ENCODE measurements around the gene IFIT3.
A peak's percentile ranks its signal among the peaks of the same experiment; 100 is the strongest.
"Not testable (repeated sequence)": the region's sequence is repeated elsewhere in the genome, so short reads cannot be mapped to it uniquely, and the experiment has no call there.

IFIT3 gene

DNA sequence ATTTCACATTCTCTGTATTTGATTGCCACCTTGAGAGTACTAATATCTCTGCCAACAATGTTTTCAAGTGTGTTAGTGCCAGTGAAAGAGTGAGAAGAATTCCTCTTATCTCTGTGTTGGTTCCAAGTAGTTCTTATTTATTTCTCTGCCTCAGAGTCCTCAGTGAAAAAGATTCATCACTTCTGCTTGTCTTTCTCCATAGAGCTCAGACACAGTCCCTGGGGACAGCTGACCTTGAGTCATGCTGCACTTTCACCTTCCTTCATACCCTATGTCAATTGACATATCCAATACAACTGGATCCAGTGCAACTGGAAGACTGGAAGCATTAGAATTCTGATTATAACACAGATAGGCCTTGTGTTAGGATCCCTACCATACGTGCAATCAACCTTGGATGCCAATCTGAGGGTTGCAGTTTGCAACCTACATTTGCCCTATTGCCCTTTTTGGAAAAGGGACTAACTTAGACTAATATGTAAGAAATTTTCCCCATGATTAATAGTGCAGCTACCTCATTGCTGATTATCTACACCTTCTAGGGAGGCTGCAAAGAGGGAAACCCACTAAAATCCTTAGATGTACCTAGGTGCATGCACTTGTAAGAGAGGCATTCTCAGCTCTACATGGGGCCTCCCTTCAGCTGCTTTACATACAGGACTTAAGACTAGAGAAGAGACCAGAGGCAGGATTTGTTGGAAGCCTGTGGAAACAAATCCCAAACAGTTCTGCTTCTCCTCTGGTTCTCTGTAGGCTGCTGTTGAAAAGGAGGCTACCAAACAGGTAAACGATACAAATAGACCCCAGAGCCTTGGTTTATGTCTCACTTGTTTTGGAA lies 17.5 kb upstream of the IFIT3 start:
- Mint-ChIP-seq H3K4me1 (peaks cover 5% of the 10 kb centered on the region), H3K36me3 (peaks cover 33% of the 10 kb centered on the region), H3K27me3 (no peaks in the 10 kb centered on the region), H3K4me3 (no peak overlapping the region), H3K27ac (no peak overlapping the region), H3K9me3 (peaks cover 10% of the 10 kb centered on the region)

DNA sequence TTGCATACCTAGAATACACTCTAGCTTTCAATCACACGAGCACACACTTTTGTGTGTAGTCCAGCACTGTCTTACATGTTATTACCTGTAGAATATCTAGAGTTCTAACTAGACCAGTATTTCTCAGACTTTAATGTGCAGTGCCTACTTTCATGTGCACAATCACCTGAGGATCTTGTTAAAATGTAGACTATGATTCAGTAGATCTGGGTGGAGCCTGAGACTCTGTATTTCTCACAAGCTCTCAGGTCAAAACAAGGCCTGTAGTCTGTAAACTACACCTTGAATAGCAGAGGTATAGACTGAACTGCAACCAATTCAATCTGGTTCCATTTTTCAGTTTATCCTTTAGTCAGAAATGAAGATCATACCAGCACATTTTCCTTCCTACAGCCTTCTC lies 14.8 kb upstream of the IFIT3 start:
- no peak overlapping the region for H3K27ac Mint-ChIP-seq
- H3K27me3 Mint-ChIP-seq: no peaks in the 10 kb centered on the region
- H3K4me3 Mint-ChIP-seq: no peak overlapping the region

DNA sequence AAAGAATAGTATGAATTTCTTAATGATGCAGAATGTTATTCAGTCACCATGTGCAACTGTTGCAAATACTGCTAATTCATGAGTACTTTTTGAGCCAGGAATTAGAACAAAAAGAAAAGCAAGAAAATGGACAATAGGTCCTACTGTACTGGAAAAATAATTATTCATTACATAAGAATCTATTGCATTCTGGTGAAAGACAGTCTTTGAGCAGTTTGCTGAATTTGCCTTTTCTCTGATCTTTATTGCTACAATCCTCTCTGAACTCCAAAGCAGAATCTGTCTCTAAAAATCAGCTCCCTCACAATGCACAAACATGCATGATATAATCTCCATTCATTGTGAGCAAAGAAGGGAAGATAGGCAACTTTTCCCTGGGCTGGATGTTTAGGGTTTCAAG lies 13.1 kb upstream of the IFIT3 start:
- no peaks in the 10 kb centered on the region for H3K27me3 Mint-ChIP-seq
- no peak overlapping the region for H3K27ac Mint-ChIP-seq
- no peaks in the 10 kb centered on the region for H3K4me1 Mint-ChIP-seq
- no peak overlapping the region for H3K4me3 Mint-ChIP-seq
- peaks cover 3% of the 10 kb centered on the region for H3K36me3 Mint-ChIP-seq
- H3K9me3 Mint-ChIP-seq: no peaks in the 10 kb centered on the region

More for the DNA sequence above, 14.8 kb upstream of the IFIT3 start:
- H3K9me3 Mint-ChIP-seq: peaks cover 5% of the 10 kb centered on the region
- H3K36me3 Mint-ChIP-seq: peaks cover 10% of the 10 kb centered on the region
- H3K4me1 Mint-ChIP-seq: no peaks in the 10 kb centered on the region

DNA sequence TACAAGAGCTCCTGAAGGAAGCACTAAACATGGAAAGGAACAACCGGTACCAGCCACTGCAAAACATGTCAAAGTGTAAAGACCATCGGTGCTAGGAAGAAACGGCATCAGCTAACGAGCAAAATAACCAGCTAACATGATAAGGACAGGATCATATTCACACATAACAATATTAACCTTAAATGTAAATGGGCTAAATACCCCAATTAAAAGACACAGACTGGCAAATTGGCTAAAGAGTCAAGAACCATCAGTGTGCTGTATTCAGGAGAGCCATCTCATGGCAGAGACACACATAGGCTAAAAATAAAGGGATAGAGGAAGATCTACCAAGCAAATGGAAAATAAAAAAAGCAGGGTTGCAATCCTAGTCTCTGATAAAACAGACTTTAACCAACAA lies 9.8 kb upstream of the IFIT3 start:
- H3K27ac Mint-ChIP-seq: not testable (repeated sequence)

DNA sequence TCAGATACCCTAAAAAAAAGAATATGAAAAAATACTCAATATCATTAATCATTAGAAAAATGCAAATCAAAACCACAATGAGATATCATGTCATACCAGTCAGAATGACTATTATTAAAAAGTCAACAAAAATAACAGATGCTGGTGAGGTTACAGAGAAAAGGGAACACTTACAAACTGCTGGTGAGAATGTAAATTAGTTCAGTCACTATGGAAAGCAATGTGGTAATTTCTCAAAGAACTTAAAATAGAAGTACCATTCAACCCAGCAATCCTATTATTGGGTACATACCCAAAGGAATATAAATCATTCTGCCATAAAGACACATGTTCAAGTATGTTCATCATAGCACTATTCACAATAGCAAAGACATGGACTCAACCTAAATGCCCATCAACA lies 2.7 kb upstream of the IFIT3 start:
- not testable (repeated sequence) for H3K27me3 Mint-ChIP-seq, H3K4me3 Mint-ChIP-seq, H3K9me3 Mint-ChIP-seq, H3K36me3 Mint-ChIP-seq, H3K27ac Mint-ChIP-seq
- H3K4me1 Mint-ChIP-seq: peaks cover 30% of the 10 kb centered on the region

More for the DNA sequence above, 9.8 kb upstream of the IFIT3 start:
- H3K9me3 Mint-ChIP-seq, H3K4me3 Mint-ChIP-seq, H3K27me3 Mint-ChIP-seq, H3K4me1 Mint-ChIP-seq, H3K36me3 Mint-ChIP-seq: not testable (repeated sequence)

DNA sequence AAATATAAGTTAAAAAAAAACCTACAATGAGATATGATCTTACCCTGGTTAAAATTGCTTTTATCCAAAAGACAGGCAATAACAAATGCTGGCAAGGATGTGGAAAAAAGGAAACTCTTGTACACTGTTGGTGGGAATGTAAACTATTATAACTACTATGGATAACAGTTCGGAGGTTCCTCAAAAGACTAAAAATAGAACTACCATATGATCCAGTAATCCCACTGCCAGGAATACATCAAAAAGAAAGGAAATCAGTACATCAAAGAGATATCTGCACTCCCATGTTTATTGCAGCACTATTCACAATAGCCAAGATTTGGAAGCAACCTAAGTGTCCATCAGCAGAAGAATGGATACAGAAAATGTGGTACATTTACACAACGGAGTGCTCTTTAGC lies 1.9 kb upstream of the IFIT3 start:
- peaks cover 38% of the 10 kb centered on the region for H3K4me1 Mint-ChIP-seq
- not testable (repeated sequence) for H3K27me3 Mint-ChIP-seq, H3K36me3 Mint-ChIP-seq, H3K4me3 Mint-ChIP-seq, H3K27ac Mint-ChIP-seq, H3K9me3 Mint-ChIP-seq

DNA sequence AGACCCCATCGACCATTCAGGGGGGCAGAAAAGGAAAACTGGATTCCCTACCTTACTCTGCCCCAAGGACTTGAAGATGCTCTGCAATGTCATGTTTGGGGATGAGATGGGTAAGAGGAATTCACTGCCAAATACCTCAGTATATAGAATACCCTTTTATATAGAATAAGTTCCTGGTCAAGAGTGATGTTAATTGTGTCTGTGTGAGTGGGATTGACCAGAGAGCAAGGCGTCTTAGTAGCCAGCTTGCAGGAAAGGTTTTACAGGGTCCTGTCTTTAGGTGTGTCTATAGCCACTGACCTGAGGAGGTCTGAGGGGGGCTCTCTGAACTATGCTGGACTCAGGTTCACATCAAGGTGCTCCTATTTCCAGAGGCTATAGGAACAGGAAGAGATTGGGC lies 1.4 kb downstream of the IFIT3 start:
- no peak overlapping the region for H3K27ac Mint-ChIP-seq
- H3K4me1 Mint-ChIP-seq: peaks cover 64% of the 10 kb centered on the region
- no peaks in the 10 kb centered on the region for H3K27me3 Mint-ChIP-seq
- peak overlapping the region; percentile 93 for H3K4me3 Mint-ChIP-seq
- peaks cover 3% of the 10 kb centered on the region for H3K36me3 Mint-ChIP-seq
- H3K9me3 Mint-ChIP-seq: no peaks in the 10 kb centered on the region

DNA sequence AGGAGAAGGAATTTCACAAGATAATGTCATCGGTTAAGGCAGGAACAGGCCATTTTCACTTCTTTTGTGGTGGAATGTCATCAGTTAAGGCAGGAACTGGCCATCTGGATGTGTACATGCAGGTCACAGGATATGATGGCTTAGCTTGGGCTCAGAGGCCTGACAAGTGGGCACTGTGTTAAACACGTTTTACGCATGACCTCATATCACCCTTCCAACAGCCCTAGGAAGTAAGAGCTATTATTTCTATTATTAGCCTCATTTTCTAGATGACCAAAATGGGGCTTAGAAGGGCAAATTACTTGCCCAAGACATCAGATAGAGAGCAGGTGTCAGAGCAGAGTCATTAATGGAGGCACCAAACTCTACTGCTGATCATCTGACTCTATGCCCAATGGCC lies 2.2 kb downstream of the IFIT3 start:
- peak overlapping the region; percentile 60 for H3K27ac Mint-ChIP-seq
- H3K4me1 Mint-ChIP-seq: peaks cover 69% of the 10 kb centered on the region

DNA sequence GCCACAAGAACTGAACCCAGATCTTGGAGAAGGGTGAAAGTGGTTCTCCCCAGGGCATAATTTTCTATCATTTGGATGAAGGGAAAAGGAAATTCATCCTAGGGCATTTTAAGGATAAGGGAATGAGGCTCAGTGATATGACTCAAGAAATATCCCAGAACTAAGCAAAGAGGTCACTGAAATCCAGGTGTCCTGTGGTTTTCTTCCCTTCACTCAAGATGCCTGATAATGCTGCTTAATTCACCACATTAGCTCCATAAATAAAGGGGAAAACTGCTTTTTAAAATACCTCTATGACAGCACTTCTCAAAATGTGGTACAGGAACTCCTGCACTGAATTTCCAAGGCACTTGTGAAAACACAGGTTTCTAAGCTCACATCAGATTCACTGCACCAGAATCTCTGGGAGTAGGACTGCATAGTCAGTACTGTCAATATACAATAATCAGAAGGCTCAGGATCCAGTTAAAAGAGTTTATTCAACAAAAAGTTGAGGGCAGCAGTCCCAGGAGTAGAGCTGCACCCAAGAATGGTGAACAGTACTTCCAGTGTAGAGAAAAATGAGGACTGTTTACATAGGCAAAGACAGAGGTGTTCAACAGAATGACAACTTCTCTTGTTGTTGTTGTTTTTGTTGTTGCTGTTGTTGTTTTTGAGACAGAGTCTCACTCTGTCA lies 2.9 kb downstream of the IFIT3 start:
- no peaks in the 10 kb centered on the region for H3K27me3 Mint-ChIP-seq
- peaks cover 75% of the 10 kb centered on the region for H3K4me1 Mint-ChIP-seq
- H3K36me3 Mint-ChIP-seq: no peaks in the 10 kb centered on the region
- H3K27ac Mint-ChIP-seq: peak overlapping the region; percentile 19
- peak overlapping the region; percentile 51 for H3K4me3 Mint-ChIP-seq
- no peaks in the 10 kb centered on the region for H3K9me3 Mint-ChIP-seq

More for the DNA sequence above, 2.2 kb downstream of the IFIT3 start:
- not testable (repeated sequence) for H3K36me3 Mint-ChIP-seq, H3K27me3 Mint-ChIP-seq, H3K9me3 Mint-ChIP-seq
- peak overlapping the region; percentile 93 for H3K4me3 Mint-ChIP-seq

DNA sequence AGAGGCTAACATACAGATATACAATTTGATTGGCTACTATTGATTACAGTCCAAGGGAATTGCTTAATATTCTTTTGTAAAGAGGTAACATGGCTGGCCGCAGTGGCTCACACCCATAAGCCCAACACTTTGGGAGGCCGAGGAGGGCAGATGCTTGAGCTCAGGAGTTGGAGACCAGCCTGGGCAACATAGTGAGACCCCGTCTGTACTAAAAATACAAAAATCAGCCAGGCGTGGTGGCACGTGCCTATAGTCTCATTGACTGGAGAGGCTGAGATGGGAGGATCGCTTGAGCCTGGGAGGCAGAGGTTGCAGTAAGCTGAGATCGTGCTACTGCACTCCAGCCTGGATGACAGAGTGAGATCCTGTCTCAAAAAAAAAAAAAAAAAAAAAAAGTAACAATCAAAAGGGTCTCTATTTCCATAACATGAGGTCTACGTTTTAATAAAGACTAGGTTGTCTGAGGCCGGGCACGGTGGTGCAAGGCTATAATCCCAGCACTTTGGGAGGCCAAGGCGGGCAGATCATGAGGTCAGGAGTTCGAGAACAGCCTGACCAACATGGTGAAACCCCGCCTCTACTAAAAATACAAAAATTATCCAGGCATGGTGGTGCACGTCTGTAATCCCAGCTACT lies 3.8 kb downstream of the IFIT3 start:
- not testable (repeated sequence) for H3K27me3 Mint-ChIP-seq, H3K36me3 Mint-ChIP-seq, H3K27ac Mint-ChIP-seq, H3K9me3 Mint-ChIP-seq
- Mint-ChIP-seq H3K4me1 (peaks cover 84% of the 10 kb centered on the region), H3K4me3 (peak overlapping the region; percentile 82)

DNA sequence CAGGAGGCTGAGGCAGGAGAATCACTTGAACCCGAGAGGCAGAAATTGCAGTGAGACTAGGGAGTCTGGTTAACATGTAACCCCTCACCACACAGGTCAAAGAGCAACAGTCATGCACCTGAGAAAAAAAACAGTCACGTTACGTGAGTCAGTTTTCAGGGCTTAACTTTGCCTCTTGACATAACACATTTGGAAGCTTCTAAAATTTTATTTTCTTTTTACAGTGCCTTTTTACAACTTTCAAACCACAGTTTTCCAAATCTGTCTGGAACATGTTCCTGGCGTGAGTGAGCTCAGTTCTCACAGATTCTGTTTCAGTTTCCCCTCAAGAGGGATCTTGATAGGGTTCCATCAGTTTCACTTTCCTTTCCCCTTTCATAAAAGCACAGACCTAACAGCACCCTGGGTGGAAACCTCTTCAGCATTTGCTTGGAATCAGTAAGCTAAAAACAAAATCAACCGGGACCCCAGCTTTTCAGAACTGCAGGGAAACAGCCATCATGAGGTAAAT lies 4.4 kb downstream of the IFIT3 start:
- peaks cover 3% of the 10 kb centered on the region for H3K36me3 Mint-ChIP-seq

DNA sequence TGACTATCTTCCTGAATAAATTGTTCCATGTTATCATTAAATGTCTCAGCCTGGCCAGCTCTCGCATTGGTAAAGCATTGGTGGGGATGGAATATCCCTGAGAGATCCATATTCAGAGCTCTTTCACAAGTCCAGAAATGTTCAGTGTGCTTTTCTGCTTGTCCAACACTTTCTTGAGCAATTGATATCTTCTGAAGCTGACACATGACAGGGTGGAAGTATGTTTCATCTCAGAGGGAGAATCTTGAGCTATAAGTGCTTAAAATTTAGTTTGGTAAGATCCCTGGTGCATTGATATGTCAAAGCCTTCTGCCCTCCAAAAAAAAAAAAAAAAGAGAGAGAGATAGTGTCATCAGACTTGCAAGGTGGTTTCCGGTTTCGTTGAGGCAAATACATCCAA lies 7.4 kb downstream of the IFIT3 start:
- Mint-ChIP-seq H3K9me3 (no peaks in the 10 kb centered on the region), H3K27me3 (no peaks in the 10 kb centered on the region), H3K36me3 (peaks cover 20% of the 10 kb centered on the region), H3K4me1 (peaks cover 73% of the 10 kb centered on the region), H3K27ac (peak overlapping the region; percentile 18), H3K4me3 (peak overlapping the region; percentile 54)

More for the DNA sequence above, 4.4 kb downstream of the IFIT3 start:
- peak overlapping the region; percentile 15 for H3K27ac Mint-ChIP-seq
- H3K4me1 Mint-ChIP-seq: peaks cover 86% of the 10 kb centered on the region
- no peaks in the 10 kb centered on the region for H3K9me3 Mint-ChIP-seq
- no peaks in the 10 kb centered on the region for H3K27me3 Mint-ChIP-seq
- peak overlapping the region; percentile 82 for H3K4me3 Mint-ChIP-seq

DNA sequence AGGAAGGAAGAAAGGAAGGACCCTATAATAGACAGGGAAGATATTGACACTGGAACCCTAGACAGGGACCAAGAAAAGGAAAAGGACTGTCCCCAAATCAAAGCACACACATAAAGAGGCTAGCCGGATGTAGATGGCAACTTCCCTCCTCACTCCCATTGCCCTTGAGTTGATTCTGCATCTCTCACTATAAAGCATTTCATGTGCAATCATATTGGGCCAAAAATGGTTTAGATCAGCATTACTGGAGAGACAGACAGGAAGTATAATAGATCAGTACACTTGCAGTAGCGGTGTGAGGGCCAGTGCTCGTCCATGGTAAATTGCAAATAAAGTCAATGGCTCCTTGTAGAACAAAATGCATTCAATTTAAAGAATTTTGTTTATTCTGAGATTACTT lies 8.4 kb downstream of the IFIT3 start:
- Mint-ChIP-seq H3K27ac (no peak overlapping the region), H3K4me3 (no peak overlapping the region), H3K9me3 (no peaks in the 10 kb centered on the region), H3K4me1 (peaks cover 65% of the 10 kb centered on the region), H3K36me3 (peaks cover 24% of the 10 kb centered on the region), H3K27me3 (no peaks in the 10 kb centered on the region)

DNA sequence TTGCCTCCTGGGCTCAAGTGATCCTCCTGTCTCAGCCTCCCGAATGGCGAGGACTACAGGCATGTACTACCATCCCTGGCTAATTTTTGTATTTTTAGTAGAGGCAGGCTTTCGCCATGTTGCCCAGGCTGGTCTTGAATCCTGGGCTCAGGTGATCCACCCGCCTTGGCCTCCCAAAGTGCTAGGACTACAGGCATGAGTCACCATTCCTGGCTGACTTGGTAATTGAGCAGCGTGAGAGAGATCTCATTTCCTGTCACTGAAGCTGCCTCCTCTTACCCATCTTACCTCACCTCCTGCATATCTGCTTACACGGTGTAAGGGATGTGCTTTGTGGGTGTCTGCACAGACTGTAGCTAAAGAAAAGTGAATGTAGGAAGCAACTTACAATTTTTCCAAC lies 9.7 kb downstream of the IFIT3 start:
- H3K4me1 Mint-ChIP-seq: peaks cover 57% of the 10 kb centered on the region
- H3K4me3 Mint-ChIP-seq: no peak overlapping the region
- no peaks in the 10 kb centered on the region for H3K9me3 Mint-ChIP-seq
- no peaks in the 10 kb centered on the region for H3K27me3 Mint-ChIP-seq
- H3K36me3 Mint-ChIP-seq: peaks cover 24% of the 10 kb centered on the region
- no peak overlapping the region for H3K27ac Mint-ChIP-seq

DNA sequence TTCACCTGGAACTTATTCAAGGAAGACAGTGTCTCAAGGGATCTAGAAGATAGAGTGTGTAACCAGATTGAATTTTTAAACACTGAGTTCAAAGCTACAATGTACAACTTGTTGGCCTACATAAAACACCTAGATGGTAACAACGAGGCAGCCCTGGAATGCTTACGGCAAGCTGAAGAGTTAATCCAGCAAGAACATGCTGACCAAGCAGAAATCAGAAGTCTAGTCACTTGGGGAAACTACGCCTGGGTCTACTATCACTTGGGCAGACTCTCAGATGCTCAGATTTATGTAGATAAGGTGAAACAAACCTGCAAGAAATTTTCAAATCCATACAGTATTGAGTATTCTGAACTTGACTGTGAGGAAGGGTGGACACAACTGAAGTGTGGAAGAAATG lies 10.9 kb downstream of the IFIT3 start:
- Mint-ChIP-seq H3K36me3 (peaks cover 24% of the 10 kb centered on the region), H3K27me3 (no peaks in the 10 kb centered on the region), H3K4me3 (no peak overlapping the region), H3K4me1 (peaks cover 44% of the 10 kb centered on the region), H3K27ac (no peak overlapping the region), H3K9me3 (no peaks in the 10 kb centered on the region)

DNA sequence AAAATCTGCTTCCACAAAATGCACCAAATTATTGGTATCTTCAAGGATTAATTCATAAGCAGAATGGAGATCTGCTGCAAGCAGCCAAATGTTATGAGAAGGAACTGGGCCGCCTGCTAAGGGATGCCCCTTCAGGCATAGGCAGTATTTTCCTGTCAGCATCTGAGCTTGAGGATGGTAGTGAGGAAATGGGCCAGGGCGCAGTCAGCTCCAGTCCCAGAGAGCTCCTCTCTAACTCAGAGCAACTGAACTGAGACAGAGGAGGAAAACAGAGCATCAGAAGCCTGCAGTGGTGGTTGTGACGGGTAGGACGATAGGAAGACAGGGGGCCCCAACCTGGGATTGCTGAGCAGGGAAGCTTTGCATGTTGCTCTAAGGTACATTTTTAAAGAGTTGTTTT lies 12.1 kb downstream of the IFIT3 start:
- Mint-ChIP-seq H3K27me3 (no peaks in the 10 kb centered on the region), H3K4me3 (no peak overlapping the region), H3K9me3 (no peaks in the 10 kb centered on the region), H3K4me1 (peaks cover 38% of the 10 kb centered on the region), H3K36me3 (peaks cover 24% of the 10 kb centered on the region), H3K27ac (no peak overlapping the region)

Data from activated naive CD4-positive, alpha-beta T cell treated with anti-CD3 and anti-CD28 coated beads, Interleukin-2, amount 50 U/mL, for 24 hours (primary cell).